ENCODE data around the gene LRRC52.

LRRC52 gene

GRCh38 chr1:165536016-165536415 is 7.8 kb upstream of the LRRC52 start:
- FAIRE-seq (no peak), DNase-seq (ENCODE audit: insufficient read length, low spot score) (no peak)

- no peak for DNase-seq (ENCODE audit: insufficient read length, low spot score)
- no peak for FAIRE-seq
Observed at GRCh38 chr1:165537356-165538109, 6.3 kb upstream of the LRRC52 start.

DNA sequence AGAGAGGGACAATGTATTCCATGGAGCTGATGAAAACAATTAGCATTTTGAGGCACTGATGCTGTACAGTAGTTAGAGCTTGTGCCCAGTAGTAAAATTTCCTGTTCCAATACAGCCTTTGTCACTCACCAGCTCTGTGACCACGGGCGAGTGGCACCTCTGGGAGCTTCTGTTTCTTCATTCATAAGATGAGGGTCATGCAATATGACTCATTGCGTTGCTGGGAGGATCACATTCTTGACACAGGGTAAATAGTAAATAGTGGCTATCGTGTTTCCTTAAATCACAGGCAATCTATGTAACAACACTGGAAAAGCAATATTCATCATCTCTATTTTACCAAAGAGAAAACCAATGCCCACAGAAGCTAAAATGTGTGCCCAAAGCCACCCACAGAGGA is 4.5 kb upstream of the LRRC52 start:
- no peak for FAIRE-seq
- no peak for DNase-seq (ENCODE audit: insufficient read length, low spot score)

DNA sequence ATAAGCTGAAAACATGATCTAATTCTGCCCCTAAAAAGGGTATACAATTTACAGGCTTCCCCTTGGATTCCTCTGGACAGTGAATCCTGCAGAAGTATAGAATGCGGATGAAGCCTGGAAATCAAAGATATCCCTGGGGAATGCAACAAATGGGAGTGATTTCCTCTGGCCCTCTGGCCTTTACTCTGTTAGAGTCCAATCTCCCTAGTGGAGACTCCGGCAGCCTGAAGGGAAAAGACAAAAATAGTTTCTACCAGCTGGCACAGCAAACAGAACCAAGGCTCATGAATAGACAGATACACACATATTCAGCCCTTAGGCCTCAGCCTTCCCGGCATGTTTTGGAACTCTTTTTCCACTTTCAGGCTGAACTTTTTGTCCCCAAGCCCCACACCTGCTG is 3.9 kb upstream of the LRRC52 start:
- no peak for FAIRE-seq
- no peak for DNase-seq (ENCODE audit: insufficient read length, low spot score)

- DNase-seq (ENCODE audit: insufficient read length, low spot score), result no peak
- FAIRE-seq, result no peak
Observed at GRCh38 chr1:165542015-165542631, 1.7 kb upstream of the LRRC52 start.

GRCh38 chr1:165542647-165543046 is 1.2 kb upstream of the LRRC52 start:
- no peak for FAIRE-seq

DNA sequence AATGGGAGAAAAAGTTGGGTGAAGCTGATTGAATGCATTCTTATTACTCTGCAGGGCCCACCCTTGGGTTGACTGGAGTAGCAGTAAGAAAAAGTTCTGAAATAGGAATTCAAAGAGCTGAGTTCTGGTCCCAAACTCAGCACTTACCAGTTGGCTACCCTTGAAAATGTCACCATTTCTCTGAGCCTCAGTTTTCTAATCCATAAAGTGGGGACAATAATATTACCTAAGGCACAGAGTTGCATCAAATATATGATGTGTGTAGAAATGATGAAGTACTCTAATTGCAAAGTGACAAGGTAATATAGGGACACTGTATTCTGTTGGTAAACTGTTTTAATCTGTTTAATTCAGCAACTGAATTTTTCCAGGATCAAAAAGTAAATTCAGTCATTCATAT is 1.2 kb downstream of the LRRC52 start:
- FAIRE-seq (no peak), DNase-seq (ENCODE audit: insufficient read length, low spot score) (no peak)

More at GRCh38 chr1:165542647-165543046, 1.2 kb upstream of the LRRC52 start:
- no peak for DNase-seq (ENCODE audit: insufficient read length, low spot score)

- FAIRE-seq (no peak), DNase-seq (ENCODE audit: insufficient read length, low spot score) (no peak)
Observed at GRCh38 chr1:165545974-165546373, 2.2 kb downstream of the LRRC52 start.

DNA sequence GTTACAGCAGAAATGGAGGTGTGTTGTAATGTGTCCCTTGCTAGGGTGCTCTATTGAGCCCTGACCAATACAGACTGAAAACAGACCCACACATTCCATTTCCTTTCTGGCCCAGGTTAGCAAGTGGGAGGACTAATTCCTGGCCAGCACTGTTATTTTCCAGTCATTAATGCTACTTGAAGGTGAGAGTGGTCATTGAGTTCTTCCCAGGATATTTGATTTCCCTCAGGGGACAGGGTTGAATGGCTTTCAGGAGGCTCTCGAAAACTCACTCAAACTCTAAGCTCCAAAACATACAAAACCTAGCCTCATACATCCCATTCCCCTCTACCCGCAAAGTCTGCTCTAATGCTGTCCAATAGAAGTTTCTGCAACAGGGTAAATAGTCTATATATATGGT is 6.2 kb downstream of the LRRC52 start:
- DNase-seq (ENCODE audit: insufficient read length, low spot score), result no peak
- FAIRE-seq, result no peak

- no peak for FAIRE-seq
- DNase-seq (ENCODE audit: insufficient read length, low spot score), result no peak
Observed at GRCh38 chr1:165551469-165551868, 7.7 kb downstream of the LRRC52 start.

DNA sequence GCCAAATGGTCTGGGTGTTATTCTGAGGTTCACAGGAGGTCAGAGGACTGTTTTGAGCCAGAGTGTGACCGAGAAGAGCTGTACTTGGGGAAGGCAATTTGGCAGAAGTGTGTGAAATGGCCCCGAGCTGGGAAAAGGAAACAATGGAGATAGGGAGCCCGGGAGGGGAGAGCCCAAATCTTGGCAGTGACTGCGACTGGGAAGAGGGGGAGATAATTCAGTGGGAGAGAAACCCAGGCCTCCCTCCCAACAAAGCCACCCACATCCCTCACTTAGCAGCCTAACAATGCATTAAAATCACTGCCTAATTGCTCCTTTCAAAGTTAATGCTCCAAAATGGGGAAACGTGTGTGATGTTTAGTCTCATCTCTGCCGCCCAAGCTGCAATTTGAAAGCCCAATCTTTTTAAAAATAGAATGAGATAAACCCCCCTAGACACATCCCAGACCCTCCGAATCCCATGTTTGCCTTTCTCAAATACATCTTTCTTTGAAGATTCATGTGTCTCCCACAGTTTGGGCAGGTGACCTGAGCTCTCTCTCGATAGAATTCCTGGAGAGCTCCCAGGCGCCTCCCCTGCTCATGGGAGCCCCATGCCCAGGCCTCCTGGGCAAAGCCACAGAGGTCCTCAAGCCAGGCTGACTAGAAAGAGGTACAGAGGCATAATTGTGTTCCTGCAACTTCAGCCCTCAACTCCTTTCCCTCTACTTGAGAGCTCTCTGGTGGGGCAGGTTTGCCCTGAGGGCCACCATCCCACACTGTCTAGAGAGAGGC is 17.3 kb downstream of the LRRC52 start:
- no peak for DNase-seq (ENCODE audit: insufficient read length, low spot score)

GRCh38 chr1:165562571-165562970 is 18.8 kb downstream of the LRRC52 start:
- no peak for DNase-seq (ENCODE audit: insufficient read length, low spot score)
- FAIRE-seq, result no peak

More for the DNA sequence above, 17.3 kb downstream of the LRRC52 start:
- no peak for FAIRE-seq

DNA sequence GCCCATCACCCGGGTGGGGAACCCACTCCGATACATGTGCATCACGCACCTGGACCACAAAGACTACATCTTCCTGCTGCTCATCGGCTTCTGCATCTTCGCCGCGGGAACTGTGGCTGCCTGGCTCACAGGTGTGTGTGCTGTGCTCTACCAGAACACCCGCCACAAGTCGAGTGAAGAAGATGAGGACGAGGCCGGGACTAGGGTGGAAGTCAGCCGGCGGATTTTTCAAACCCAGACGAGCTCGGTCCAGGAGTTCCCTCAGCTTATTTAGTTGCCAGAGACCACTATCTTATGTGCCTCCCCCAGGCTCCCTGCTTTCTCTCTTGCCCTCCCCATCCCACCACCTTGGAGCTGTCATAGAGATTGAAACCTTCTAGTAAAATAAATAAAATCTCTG is 19.8 kb downstream of the LRRC52 start:
- FAIRE-seq (no peak), DNase-seq (ENCODE audit: insufficient read length, low spot score) (no peak)

DNA sequence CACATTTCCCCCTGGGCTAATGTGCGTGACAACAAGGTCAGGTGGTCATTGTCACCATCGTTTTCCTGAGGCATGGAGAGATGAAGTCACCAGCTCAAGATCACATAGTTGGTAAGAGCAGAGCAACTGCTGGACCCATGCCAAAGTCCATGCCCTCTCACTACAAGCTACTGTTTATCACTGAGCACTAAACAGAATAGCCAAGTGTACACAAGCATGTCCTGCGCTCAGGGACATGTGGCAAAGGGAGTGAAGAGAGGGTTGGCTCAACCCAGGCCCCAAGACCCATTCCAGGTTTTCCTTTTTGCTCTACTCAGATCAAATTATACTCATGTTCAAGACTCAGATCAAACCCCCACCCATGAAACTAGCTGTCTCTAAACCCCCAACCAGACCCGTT is 20.8 kb downstream of the LRRC52 start:
- FAIRE-seq (no peak), DNase-seq (ENCODE audit: insufficient read length, low spot score) (no peak)

DNA sequence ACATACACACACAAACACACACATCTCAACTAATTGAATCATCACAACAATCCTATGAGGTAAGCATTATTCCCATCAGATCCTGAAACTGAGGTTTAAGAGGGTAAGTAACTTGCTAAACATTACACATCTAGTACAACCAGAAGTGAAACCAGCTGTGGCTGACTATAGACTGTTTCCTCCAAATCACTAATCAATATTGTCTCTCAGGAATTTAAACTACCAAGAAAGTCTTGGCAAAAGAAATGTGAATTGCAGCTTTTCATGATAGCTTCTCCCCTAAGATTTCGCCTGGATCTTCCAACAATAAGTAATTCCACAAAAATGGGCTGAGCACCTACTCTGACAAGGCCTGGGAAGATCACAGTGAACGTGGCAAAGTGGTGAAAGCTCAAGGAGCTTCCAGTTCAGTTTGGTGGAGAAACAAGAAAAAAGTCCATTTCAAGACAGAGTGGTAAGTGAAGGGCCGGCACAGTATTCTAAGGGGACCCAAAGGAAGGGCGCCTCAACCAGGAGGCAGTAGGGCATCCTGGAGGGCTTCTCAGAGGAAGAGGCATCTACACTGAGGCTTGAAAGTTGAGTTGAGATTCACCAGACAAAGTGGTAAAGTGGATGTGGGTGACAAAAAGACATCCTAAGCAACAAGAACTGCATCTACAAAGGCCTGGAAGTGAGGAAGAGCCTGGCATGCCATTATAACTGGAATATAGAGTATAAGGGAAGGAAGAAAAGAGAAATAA is 22.1 kb downstream of the LRRC52 start:
- DNase-seq (ENCODE audit: insufficient read length, low spot score), result no peak
- FAIRE-seq, result no peak

- FAIRE-seq, result no peak
- no peak for DNase-seq (ENCODE audit: insufficient read length, low spot score)
Observed at GRCh38 chr1:165570078-165570477, 26.3 kb downstream of the LRRC52 start.

DNA sequence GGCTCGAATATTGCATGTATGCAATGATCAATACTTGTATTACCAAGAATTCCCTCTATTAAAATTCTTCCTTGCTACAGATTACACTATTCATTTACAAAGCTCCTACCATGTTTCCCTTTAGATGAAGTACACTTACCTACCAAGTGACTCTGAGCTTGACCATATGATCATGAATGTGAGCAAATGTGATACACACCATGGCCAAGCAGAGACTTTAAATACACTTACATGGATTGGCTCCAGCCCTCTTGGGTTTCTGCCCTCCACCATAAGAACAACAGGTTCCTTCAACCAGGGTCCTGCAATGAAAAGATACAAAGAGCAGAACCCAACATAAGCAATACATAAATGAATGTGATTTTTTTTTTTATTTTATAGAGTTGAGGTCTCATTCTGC is 30.0 kb downstream of the LRRC52 start:
- FAIRE-seq (no peak), DNase-seq (ENCODE audit: insufficient read length, low spot score) (no peak)

GRCh38 chr1:165574295-165574694 is 30.5 kb downstream of the LRRC52 start:
- FAIRE-seq, result no peak
- no peak for DNase-seq (ENCODE audit: insufficient read length, low spot score)

DNA sequence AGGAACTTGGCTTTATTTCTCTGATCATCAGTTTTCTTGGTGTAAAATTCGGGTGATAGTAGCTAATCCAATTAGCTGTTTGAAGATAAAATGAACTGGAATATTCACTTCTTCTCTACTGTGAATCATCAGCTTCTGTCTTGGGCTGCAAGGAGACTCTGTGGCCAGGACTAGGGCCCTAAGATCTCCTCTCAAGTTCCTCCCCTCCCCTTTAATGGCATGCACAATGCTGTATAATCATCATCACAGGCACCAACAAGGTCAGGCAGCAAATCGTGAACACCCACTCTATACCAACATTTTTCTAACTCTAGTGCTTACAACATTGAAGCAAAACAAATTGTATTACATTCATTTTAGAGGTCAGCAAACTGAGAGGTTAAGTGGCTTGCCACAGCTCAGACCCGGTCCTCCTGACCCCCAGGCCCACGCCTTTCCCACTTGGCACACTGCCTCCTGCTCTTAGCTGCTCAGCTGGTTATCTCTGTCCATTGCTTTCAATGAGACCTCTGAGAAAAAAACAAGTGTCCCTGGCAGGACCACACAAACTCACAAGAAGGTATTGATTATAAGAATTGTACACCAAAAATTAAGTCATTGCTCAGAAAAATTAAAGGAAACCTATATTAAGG is 31.8 kb downstream of the LRRC52 start:
- no peak for DNase-seq (ENCODE audit: insufficient read length, low spot score)
- no peak for FAIRE-seq

GRCh38 chr1:165576536-165576935 is 32.7 kb downstream of the LRRC52 start:
- no peak for FAIRE-seq

GRCh38 chr1:165577707-165578106 is 33.9 kb downstream of the LRRC52 start:
- FAIRE-seq (no peak), DNase-seq (ENCODE audit: insufficient read length, low spot score) (no peak)

More at GRCh38 chr1:165576536-165576935, 32.7 kb downstream of the LRRC52 start:
- no peak for DNase-seq (ENCODE audit: insufficient read length, low spot score)
